Tibial artery (tissue), 4 donors: ENCODE results near the gene UGT1A9.

ENCODE experiments used
- DNase-seq, 2 donors: peaks; one replicate each; pipeline ENCODE4 v3.0.0-alpha.2; 2019
- H3K27ac ChIP-seq, 2 donors: fragments of 200-600 bp; sonication (generic) in 1 of 2; 1 replicate in 1 of 2; 2 replicates in 1 of 2; pipeline ENCODE4 v1.5.1; 2018 to 2019; ENCODE audit warnings: mild to moderate bottlenecking in 1 of 2
- H3K27me3 ChIP-seq, 2 donors: fragments of 200-600 bp; sonication (generic) in 1 of 2; one replicate each; pipeline versions ENCODE4 v1.5.1 to v1.6.0; 2016 to 2019
- H3K36me3 ChIP-seq, 3 donors: fragments of 200-600 bp; sonication (generic) in 2 of 3; one replicate each; pipeline ENCODE4 v1.5.1; 2016 to 2019; ENCODE audit warnings: mild to moderate bottlenecking in 2 of 3
- H3K4me1 ChIP-seq, 4 donors: fragments of 200-600 bp; sonication (generic) in 2 of 4; 1 replicate in 3 of 4; 2 replicates in 1 of 4; pipeline ENCODE4 v1.5.1; 2016 to 2019
- H3K4me3 ChIP-seq, 2 donors: fragments of 200-600 bp; sonication (generic) in 1 of 2; 1 replicate in 1 of 2; 2 replicates in 1 of 2; pipeline ENCODE4 v1.5.1; 2018 to 2019; ENCODE audit warnings: mild to moderate bottlenecking in 2 of 2
- H3K9me3 ChIP-seq, 3 donors: fragments of 200-600 bp; sonication (generic) in 1 of 3; one replicate each; pipeline ENCODE4 v1.5.1; 2016 to 2019
- CTCF ChIP-seq, 2 experiments: fragments of 200-600 bp in 1 of 2; fragments of 450-650 bp in 1 of 2; IDR thresholded peaks; one replicate each; pipeline ENCODE4 v1.5.1; 2017 to 2019; ENCODE audit warnings: antibody characterized with exemption in 2 of 2, mild to moderate bottlenecking in 1 of 2, moderate library complexity in 1 of 2
- intact Hi-C: fragments of 100-400 bp; cut with DNase I; formaldehyde crosslinking; loops from one replicate; pipeline ENCODE4 v1.15.0; 2023; ENCODE audit warnings: low total_unique reads

Gene UGT1A9

GRCh38 chr2:233802132-233802815, 130.6 kb downstream of the UGT1A9 start:
- H3K36me3 ChIP-seq = no peaks in the 10 kb centered on the region
- no peaks in the 10 kb centered on the region for H3K27me3 ChIP-seq
- no peak overlapping the region for H3K4me3 ChIP-seq
- no peaks in the 10 kb centered on the region for H3K9me3 ChIP-seq
- intact Hi-C loops = no loop called here
- H3K27ac ChIP-seq = no peak overlapping the region
- no peaks in the 10 kb centered on the region for H3K4me1 ChIP-seq
- no peak for DNase-seq
- TF ChIP-seq CTCF (IDR thresholded peaks at IDR 0.05) = no peak

- Histone ChIP-seq H3K27ac (no peak overlapping the region), H3K9me3 (no peaks in the 10 kb centered on the region), H3K4me1 (no peaks in the 10 kb centered on the region), H3K27me3 (peaks cover 0 to 4% of the 10 kb centered on the region in 2 donors), H3K4me3 (no peak overlapping the region), H3K36me3 (no peaks in the 10 kb centered on the region)
- intact Hi-C loops = no loop called here
- peak in 1 of 2 donors; percentile 51 for DNase-seq
- TF ChIP-seq CTCF (IDR thresholded peaks at IDR 0.05) = no peak
These were observed 131.7 kb downstream of the UGT1A9 start for GRCh38 chr2:233803292-233803911.

- Histone ChIP-seq H3K27ac (no peak overlapping the region), H3K4me3 (no peak overlapping the region), H3K36me3 (no peaks in the 10 kb centered on the region), H3K27me3 (peaks cover 0 to 5% of the 10 kb centered on the region in 2 donors), H3K9me3 (no peaks in the 10 kb centered on the region), H3K4me1 (no peaks in the 10 kb centered on the region)
- DNase-seq = peak in 1 of 2 donors; percentile 43
- intact Hi-C loops = no loop called here
- TF ChIP-seq CTCF (IDR thresholded peaks at IDR 0.05) = no peak
These were observed 132.3 kb downstream of the UGT1A9 start for GRCh38 chr2:233803994-233804393.

GRCh38 chr2:233807215-233807865, 135.6 kb downstream of the UGT1A9 start:
- peaks cover 0 to 9% of the 10 kb centered on the region in 2 donors for H3K27me3 ChIP-seq
- no peak overlapping the region for H3K4me3 ChIP-seq
- H3K4me1 ChIP-seq = no peaks in the 10 kb centered on the region
- no peak overlapping the region for H3K27ac ChIP-seq
- TF ChIP-seq CTCF (IDR thresholded peaks at IDR 0.05) = no peak
- intact Hi-C loops = no loop called here
- H3K9me3 ChIP-seq = no peaks in the 10 kb centered on the region
- peak; percentile 13 to 48 for DNase-seq
- H3K36me3 ChIP-seq = no peaks in the 10 kb centered on the region

DNA sequence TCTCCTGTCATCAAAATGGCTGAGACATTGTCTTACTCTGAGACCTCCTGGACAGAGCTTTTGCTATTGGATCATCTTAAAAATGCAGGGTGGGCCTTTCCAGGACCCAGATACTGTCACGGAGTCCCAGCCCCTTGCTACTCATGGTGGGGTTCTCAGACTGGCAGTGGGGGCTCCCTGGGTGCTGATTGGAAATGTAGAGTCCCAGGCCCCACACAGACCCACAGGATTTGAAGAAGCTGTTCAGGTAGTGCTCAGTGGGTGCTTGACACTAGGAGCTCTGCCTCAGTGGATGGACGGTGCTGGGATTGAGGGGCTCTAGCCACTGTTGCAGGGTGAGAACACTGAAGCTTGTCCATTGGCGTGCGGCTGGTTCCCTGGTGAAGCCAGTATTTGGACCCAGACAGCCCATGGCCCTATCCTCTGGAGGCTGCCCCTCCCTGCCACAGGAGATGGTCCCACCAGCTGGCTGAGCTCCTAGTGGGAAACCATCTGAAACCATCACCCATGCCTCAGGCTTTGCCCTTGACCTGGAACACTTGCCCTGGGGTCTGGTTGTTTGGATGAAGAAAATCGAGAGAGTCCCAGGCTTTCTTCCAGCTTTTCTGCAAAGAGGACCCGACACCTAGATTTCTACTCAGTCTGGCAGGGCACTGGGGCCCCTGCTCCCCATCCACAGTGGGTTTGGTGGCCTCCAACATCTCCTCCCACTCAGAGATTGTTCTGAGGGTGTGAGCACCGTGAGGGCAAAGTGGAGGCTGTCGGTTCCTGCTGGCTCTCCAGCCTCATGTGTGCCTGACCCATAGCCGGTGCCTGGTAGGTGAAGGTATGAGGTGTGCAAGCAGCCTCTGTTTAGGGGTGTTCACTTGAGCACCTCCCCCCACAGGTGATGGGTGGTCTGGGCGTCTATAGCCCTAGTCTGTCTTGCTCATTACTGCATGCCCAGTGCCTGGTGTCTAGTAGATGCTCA, 136.6 kb downstream of the UGT1A9 start:
- TF ChIP-seq CTCF (IDR thresholded peaks at IDR 0.05) = no peak
- H3K36me3 ChIP-seq = no peaks in the 10 kb centered on the region
- peak; percentile 15 to 35 for DNase-seq
- no peak overlapping the region for H3K27ac ChIP-seq
- H3K4me3 ChIP-seq = no peak overlapping the region
- H3K4me1 ChIP-seq = no peaks in the 10 kb centered on the region
- H3K9me3 ChIP-seq = no peaks in the 10 kb centered on the region
- peaks cover 0 to 9% of the 10 kb centered on the region in 2 donors for H3K27me3 ChIP-seq
- intact Hi-C loops = no loop called here
